NCI-H187 treated with DMSO at 0.1 percent for 48 hours (cell line): ENCODE results near the gene IFNL2.
"Not testable (repeated sequence)": the region's sequence is repeated elsewhere in the genome, so short reads cannot be mapped to it uniquely, and the experiment has no call there.

Experiments used
- DNase-seq: peaks from one replicate; lab custom pipeline; 2025; lab: John Stamatoyannopoulos, UW

The IFNL2 gene

DNA sequence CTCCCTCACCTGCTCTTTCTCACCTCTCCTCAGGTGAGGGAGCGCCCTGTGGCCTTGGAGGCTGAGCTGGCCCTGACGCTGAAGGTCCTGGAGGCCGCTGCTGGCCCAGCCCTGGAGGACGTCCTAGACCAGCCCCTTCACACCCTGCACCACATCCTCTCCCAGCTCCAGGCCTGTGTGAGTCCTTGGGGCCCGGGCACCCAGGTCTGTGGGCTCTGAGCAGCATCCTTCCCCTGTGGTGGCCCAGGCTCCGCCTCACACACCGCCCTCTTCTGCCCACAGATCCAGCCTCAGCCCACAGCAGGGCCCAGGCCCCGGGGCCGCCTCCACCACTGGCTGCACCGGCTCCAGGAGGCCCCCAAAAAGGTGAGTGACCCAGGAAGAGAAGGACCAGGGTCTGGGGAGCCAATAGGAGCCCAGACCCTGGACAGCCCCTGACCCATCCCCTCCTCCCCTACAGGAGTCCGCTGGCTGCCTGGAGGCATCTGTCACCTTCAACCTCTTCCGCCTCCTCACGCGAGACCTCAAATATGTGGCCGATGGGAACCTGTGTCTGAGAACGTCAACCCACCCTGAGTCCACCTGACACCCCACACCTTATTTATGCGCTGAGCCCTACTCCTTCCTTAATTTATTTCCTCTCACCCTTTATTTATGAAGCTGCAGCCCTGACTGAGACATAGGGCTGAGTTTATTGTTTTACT lies 29.9 kb downstream of the IFNL2 start:
- DNase-seq: no peak

DNA sequence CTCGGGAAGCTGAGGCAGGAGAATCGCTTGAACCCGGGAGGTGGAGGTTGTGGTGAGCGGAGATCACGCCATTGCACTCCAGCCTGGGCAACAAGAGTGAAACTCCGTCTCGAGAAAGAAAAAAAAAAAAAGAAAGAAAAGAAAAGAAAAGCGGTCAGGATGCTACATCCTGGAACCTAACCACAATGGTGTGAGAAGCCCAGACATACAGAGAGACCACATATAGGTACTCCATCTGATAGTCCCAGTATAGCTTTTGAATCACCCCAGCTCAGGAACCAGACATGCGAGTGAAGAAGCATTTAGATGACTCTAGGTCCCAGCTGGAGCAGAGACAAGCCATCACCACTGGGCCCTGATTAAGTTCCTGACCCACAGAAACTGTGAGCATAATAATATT lies 31.2 kb downstream of the IFNL2 start:
- DNase-seq: no peak

DNA sequence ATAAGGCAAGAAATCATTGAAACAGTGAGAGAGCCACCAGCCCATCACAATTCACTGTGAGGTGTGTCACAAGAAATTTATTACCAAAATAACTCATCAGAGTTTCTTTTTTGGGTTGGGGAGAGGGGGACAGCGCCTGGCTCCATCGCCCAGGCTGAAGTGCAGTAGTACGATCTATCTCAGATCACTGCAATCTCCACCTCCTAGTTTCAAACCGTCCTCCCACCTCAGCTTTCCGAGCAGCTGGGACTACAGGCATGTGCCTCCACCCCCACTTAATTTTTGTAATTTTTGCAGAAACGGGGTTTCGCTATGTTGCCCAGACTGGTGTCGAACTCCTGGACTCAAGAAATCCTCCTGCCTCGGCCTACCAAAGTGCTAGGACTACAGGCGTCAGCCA lies 31.6 kb downstream of the IFNL2 start:
- no peak for DNase-seq

DNA sequence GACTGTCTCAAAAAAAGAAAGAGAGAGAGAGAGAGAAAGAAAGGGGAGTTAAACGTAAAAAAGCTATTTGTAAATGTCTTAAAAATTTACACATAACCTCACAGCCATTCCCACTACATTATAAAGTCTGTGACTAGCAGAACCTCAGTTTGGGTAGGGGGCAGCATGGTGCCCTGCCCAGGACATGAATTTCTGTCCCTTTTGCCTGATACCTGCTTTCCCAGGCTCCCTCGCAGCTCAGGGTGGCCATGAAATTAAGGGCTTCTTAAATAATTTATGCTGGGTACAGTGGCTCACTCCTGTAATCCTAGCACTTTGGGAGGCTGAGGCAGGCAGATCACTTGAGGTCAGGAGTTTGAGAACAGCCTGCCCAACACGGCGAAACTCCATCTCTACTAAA lies 32.8 kb downstream of the IFNL2 start:
- no peak for DNase-seq

DNA sequence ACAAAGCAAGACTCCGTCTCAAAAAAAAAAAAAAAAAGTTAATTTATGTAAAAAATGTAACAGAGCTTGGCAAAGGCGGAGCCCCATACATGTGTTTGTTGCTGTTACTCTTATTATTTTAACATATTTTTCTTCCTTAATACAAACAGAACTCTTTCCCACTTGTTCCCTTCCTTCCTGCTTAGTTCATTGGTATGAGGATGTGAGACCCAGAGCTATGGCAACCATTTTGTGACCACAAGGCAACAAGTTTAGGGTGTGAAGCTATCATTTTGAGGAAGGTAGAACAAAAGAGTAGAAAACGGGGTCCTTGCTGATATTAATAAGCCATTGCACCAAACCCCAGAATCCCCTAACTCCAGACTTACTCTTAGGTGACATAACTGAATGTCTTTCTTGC lies 33.4 kb downstream of the IFNL2 start:
- DNase-seq: no peak

DNA sequence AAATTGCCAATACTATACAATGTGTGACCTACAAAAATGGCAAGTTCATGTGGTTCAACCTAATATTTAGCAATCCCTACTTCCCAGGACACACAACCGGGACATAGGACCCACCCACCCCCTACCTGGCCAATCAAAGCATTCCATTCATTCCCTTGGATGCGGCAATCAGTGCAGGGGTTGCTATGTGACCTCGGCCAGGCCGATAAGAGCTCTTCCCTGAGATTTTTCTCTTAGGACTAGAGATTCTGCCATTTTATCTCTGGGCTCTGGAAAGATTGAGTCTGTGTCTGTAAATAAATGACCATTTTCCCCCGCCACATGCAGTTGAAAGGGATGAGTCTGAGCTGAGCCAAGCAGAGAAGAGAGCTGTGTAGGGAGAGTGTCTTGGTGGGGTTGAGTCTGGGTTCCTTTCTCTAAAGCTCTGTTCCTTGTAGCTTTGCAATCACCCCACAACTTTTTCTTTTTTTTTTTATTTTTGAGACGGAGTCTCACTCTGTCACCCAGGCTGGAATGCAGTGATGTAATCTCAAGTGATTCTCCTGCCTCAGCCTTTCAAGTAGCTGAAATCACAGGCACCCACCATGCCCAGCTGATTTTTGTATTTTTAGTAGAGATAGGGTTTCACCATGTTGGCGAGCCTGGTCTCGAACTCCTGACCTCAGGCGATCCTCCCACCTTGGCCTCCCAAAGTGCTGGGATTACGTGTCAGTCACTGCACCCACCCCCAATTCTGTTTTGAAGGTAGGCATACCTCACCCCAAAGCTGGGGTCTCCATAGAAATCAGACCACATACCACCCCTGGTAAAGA lies 35.4 kb downstream of the IFNL2 start:
- DNase-seq: no peak

DNA sequence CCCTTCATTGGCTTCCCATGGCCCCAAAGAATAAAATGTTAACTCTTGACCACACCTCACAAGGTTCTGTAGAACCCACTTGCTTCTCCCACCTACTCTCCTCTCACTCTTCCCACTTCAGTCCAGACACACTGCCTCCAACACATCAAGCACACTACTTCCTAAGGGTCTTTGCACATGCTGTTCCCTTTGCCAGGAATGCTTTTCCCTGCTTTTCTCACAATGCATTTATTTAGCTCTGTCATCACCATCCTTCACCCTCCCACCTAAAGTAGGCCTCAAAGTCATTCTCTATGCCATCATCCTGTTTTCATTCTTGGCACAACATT lies 36.0 kb downstream of the IFNL2 start:
- no peak for DNase-seq

DNA sequence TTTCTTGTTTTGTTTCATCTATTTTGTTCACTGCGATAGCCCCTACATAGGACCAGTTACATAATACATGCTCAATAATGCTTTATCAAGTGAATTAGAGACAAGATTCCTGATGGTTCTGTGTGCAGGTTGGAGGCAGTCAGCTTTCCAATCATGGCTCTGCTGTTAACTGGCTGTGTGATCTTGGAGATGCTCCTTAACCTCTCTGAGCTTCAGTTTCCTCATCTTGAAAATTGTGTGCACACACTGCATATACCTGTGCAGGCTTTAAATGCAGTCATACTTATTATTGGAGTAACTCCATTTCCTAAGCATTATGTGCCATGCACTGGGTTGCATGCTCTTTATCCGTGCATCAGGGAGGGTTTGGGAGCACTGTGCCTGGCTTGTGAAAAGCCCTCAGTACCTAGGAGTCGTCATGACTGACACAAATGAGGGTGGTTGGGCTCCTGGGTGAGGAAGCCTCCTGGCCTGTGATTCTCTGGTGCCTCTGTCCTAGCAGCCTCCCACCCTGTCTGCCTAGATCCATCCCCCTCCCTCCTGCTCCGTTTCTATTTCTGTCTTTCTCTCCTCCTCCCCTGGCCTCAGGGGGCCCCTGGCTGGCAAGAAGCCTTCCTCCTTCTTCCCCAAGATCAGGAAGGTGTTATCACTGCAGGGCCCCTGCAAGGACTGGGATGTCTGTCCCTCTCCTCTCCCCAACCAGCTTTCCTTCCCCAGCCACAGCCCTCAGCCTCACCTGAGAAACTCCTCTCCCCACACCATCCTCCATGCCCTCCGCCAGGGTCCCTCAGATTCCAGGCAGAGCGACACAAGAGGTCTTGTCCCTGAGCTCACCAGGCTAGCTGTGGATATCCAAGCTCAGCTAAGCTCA lies 36.7 kb downstream of the IFNL2 start:
- DNase-seq: no peak

DNA sequence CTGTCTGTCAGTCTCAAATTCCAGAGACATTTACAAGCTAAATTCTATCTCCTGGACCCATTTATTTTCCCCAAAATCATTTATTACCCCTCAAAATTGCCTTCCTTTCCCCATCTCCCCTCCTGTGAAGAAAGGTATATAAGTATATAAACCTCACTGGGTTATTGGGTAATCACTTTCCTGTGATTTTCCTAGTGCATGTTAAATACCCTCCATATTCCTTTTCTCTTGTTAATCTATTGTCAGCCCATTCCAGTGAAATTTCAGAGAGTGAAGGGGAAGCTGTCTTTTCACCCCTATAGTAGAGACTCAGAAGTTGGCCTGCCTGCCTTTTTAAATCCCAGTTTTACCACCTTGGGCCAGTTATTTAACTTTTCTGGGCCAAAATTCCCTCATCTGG lies 37.9 kb downstream of the IFNL2 start:
- DNase-seq: no peak

DNA sequence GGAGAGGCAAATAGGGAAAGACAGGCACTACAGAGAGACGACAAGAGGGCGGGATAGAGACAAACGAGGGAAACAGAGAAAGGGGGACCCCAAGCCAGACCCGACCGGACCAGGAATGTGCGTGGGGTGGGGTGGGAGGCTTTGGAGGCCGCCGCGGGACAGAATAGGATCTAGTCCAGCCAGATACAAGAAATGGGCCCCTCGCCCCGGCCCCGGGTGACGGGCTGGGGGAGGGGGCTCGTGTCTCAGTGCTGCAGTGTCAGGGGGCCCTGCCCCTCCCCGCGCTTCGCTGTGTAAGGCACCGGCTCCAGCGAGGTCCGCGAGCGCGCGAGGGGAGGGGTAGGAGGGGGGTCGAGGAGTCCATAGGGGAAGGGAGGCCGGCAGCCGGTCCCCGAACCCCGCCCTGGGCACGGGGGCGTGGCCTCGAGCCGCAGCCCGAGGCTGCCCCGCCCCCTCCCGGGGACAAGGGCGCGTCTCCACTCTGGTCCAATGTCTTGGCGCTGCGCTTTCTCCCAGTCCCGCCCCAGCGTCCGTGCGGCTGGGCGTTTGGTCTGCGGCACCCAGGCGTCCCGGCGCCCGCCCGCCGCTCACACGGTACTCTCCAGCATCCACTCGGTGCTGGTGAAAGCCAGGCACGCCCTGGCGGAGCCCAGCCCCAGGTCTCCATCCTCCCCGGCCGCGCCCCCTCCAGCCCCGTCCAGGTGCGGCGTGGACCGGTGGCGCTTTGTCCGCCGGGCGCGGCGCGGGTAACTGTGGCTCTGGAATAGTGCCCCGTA lies 39.0 kb downstream of the IFNL2 start:
- no peak for DNase-seq

DNA sequence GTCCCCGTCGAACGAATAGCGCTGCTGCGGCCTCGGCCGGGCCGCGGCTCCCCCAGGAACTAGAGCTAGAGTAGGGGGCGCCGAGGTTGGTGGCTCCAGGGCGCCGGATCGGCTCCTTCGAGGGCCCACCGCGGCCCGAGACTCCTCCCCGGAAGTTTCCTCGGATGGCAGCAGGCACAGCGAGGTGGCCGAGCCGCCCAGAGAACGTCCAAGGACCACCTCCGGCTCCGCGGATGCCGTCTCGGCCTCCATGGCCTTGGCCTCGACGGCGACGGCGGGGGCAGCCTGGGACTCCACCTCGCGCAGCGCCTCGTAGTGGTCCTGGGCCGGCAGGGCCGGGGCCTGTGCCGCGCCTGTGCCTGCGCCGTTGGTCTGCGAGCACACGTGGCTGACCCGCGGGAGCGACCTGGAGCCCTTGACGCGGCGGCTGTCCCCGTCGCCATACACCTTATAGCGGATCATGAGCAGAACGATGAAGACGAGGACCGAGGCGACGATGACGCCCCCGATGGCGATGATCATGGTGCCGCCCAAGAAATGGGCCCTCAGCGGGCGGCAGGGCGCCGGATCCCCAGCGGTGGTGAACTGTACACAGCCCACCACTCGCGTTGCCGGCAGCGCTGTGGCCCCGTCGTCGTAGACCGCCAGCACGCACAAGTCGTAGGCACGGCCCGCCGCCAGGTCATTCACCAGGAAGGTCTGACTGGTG lies 39.8 kb downstream of the IFNL2 start:
- DNase-seq: no peak

DNA sequence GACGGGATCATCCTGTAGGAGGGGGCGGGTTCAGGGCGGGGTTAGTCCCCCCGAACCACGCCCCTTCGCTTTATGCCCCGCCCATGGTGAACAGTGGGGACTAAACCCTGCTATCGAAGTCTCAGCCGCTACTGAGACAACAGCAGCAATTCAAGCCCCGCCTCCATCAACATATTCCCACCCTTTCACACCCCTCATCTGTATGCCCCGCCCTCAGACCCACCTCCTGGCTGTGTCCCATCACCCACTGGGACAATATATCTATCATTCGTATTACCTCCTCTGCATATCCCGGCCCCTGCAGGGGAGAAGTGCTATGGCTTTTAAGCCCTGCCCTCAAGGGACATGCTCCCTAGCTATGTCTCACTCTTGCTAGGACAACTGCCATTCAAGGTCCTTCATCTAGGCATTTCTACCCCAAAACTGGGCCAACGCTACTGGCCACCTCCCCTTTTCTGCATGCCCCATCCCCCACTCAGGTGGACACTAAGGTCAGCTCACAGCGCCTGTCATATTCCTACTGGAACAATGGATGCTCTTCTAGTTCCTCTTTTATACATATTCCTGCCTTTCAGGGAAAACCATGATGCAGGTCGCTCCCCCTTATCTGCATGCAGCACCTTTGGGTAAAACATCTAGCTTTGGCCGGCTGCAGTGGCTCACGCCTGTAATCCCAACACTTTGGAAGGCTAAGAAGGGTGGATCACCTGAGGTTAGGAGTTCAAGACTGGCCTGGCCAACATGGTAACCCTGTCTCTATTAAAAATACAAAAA lies 40.5 kb downstream of the IFNL2 start:
- no peak for DNase-seq

DNA sequence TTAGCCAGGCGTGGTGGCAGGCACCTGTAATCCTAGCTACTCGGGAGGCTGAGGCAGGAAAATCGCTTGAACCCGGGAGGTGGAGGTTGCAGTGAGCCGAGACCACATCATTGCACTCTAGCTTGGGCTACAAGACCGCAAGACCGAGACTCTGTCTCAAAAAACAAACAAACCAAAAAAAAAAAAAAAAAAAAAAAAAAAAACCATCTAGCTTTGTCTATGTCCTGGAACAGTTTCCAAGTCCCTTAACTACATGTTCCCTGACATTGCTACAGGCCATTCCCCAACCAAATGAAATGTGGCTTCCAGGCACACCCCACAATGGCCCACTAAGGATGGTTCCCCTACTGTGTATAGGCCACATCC lies 41.1 kb downstream of the IFNL2 start:
- DNase-seq: not testable (repeated sequence)

DNA sequence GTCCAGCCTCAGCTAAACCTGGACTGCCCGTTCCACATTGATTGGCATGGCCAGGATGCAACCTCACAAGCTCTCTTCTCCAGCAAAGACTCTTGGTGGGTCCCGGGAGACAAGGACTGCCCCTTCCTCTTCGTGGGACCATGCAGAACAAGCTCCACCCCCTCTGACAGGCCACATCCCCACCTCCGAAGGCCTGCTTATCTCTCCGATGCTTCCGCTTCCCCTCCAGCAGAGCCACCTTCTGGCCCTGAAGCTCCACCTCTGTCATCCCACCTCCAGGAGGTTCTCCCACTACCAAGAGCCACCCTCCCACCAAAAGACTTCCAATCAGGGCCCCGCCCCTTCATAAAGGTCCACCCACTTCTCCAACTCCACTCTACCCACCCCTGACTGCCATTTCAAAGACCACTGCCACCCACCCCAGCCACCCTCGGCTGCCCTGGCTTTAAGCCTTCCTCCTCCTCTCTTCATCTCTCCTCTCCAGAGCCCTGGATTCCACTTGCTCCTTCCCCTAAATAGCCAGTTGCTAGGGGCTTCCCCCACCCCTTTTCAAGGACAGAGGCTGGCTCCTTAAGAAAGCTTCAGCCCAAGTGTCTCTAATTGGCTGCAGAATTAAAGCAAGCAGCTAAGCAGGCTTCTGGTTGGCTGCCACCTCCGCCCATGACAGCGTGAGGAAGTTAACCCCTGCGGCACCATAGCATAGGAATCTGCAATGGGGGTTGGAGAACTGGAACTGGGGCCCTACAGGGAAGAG lies 42.5 kb downstream of the IFNL2 start:
- no peak for DNase-seq

DNA sequence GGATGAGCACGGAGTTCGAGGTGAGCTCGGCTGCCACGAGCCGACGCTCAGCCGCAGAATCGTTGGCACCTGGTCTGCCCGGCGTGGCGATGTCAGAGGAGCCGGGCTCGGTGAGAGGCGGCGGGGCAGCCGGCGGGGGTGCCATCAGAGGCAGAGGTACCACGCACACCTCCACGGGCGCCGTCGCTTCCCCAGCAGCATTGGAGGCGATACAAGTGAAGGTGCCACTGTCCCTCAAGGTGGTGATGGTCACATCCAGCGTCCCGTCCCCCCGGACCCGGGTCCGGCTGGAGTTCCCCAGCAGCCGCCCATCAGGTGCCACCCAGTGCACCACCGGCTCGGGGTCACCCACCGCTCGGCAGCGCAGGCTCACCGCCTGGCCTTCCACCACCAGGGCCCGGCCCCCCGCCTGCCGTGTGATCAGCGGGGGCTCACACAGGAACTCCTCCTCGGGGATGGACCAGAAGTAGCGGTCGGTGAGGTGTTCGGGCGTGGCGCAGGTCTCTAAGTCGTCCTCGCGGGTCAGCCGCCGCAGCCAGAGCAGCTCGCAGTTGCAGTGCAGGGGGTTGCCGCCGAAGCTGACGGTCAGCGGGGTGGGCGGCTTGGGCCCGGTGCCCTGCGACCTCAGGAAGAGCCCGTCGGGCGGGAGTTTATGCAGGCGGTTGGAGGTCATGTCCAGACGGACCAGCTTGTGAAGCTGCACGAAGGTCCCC lies 46.0 kb downstream of the IFNL2 start:
- DNase-seq: no peak

DNA sequence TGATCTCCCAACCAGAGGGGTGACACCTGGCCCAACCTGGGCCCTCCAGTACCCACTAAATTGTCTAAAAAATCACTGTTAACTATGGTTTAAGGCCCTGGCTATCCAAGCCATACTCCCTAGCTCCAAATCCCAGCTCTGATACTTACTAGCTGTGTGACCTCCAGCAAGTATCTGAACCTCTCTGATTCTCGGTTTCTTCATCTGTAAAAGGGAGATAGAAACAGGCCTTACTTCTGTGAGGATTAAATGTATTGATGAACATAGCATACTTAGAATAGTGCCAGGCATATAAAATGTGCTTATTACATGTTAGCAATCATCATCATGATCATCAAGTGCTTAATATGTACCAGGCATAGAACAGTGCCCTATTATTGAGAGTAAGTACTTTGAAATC lies 47.7 kb downstream of the IFNL2 start:
- no peak for DNase-seq

DNA sequence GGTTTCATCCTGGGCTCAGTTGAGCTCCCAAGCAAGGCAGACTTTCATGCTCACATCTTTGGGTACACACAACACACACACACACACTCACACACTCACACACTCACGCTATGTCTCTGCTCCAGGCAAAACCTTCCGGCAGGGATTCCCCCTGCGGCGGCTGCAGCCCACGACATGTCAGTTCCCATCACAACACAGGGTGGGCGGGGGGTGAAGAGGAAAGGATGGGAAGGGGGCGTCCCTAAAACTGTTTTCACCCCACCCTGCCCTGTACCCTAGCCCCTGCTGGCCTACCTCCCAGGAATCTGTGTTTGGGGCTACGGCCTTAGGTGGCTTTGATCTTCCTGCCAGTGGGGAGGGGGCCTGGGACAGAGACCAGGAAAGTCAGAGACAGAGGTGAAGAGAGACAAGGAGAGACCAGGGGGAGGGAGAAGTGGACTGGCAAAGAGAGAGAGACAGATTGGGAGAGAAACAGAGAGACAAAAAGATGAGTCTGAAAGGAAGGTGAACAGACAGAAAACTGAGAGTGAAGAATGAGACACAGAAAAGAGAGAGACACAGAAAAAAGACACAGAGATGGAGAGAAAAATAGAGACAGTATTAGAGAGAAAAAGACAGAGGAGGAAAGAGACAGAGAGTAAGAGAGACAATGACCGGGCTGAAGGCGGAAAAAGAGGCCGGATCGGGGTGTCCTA lies 48.6 kb downstream of the IFNL2 start:
- no peak for DNase-seq

DNA sequence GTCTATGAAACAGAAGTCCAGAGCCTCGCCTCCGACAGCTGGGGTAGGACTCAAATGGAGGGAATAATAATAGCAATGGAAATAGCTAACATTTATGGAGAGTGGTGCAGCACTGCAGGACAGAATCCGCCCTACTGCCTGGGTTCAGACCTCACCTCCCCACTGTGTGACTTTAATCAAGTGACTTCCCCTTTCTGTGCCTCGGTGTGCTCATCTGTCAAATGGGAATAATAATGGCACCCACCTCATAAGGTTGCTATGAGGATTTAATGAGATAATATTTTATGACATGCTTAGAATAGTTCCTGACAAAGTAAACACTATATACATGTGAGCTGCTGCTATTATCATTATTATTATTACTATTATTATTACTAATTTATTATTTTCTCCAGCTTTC lies 49.3 kb downstream of the IFNL2 start:
- no peak for DNase-seq

DNA sequence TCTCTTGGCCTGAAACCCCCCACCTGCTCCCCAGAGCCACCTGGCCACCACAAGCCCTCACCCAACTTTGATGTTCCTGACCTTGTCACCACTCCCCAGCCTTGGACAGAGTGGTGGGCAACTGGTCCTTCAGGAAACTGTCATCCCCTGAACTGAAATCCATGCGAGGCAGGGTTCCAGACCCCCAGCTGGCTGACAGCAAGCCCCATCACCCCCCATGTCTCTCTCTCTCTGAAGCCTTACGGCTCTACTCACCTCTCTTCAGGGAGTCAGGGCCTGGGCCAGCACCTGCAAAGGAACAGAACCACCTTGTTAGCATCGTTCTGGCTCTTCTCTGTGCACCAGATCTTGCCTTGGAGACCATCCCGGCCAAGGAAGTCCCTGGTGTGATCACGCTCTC lies 49.9 kb downstream of the IFNL2 start:
- no peak for DNase-seq
